Cardiac fibroblast (primary cell): ENCODE results near the gene SAMD7.

Source experiments
- DNase-seq, 2 donors: peaks; one replicate each; pipeline versions ENCODE4 v3.0.0 to v3.0.0-alpha.2; 2010; ENCODE audit warnings: low read depth in 2 of 2
- H3K4me3 ChIP-seq, 2 donors: replicated peaks in 1 of 2; 1 replicate in 1 of 2; 2 replicates in 1 of 2; pipeline ENCODE4 v1.5.1; 2011; ENCODE audit warnings: low read depth in 2 of 2, low read length in 2 of 2, mild to moderate bottlenecking in 2 of 2, moderate library complexity in 1 of 2
- TF ChIP-seq, protein P1 (sequence below): IDR thresholded peaks from one replicate; pipeline ENCODE4 v1.5.1; 2011; ENCODE audit warnings: low read depth, mild to moderate bottlenecking, low read length, inconsistent platforms

SAMD7 gene

GRCh38 chr3:169907476-169907875 lies 3.9 kb upstream of the SAMD7 start:
- no peak for DNase-seq
- TF ChIP-seq, protein P1, sequence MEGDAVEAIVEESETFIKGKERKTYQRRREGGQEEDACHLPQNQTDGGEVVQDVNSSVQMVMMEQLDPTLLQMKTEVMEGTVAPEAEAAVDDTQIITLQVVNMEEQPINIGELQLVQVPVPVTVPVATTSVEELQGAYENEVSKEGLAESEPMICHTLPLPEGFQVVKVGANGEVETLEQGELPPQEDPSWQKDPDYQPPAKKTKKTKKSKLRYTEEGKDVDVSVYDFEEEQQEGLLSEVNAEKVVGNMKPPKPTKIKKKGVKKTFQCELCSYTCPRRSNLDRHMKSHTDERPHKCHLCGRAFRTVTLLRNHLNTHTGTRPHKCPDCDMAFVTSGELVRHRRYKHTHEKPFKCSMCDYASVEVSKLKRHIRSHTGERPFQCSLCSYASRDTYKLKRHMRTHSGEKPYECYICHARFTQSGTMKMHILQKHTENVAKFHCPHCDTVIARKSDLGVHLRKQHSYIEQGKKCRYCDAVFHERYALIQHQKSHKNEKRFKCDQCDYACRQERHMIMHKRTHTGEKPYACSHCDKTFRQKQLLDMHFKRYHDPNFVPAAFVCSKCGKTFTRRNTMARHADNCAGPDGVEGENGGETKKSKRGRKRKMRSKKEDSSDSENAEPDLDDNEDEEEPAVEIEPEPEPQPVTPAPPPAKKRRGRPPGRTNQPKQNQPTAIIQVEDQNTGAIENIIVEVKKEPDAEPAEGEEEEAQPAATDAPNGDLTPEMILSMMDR, result no peak
- no peak overlapping the region for H3K4me3 ChIP-seq

GRCh38 chr3:169907944-169908343 lies 3.4 kb upstream of the SAMD7 start:
- TF ChIP-seq, protein P1, result no peak
- no peak for DNase-seq
- no peak overlapping the region for H3K4me3 ChIP-seq

- TF ChIP-seq, protein P1, result no peak
- no peak overlapping the region for H3K4me3 ChIP-seq
- no peak for DNase-seq
These were observed 2.0 kb downstream of the SAMD7 start for GRCh38 chr3:169913323-169913722.

DNA sequence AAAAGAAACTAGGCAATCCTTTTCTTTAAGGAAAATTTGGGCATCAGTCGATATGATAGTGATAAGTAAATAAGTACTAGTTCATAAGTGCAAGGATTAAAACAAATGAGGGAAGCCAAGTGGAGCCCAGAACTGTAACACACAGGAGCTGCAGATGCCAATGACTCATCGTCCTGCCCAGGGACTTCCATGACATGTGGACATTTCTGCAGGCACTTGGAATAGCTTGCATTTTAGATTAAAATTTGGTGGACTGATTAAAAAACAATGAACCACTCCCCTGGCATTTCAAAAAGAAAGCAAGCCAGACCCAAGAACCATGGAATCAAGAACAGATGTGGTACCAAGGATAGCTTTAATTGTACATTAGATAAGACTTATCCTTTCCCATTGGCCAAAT lies 2.9 kb downstream of the SAMD7 start:
- TF ChIP-seq, protein P1, result no peak

DNA sequence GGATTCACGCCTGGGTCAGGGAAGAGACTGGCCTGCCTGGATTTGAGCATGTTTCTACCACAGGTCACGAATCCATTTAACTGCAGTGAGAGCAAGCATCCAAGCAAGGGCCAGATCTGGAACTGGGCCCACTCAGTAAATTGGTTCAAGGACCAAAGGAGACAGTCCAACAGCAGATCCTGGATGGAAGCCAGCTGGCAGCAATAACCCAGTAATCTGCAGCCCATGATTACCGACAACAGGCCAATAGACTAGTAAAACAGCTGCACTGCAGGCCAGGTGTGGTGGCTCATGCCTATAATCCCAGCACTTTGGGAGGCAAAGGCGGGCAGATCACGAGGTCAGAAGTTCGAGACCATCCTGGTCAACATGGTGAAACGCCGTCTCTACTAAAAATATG lies 11.8 kb downstream of the SAMD7 start:
- H3K4me3 ChIP-seq, result no peak overlapping the region
- DNase-seq, result peak in 1 of 2 donors; percentile 74
- TF ChIP-seq, protein P1, result no peak

More for the DNA sequence above, 2.9 kb downstream of the SAMD7 start:
- DNase-seq, result peak; percentile 36 to 71
- H3K4me3 ChIP-seq, result no peak overlapping the region

DNA sequence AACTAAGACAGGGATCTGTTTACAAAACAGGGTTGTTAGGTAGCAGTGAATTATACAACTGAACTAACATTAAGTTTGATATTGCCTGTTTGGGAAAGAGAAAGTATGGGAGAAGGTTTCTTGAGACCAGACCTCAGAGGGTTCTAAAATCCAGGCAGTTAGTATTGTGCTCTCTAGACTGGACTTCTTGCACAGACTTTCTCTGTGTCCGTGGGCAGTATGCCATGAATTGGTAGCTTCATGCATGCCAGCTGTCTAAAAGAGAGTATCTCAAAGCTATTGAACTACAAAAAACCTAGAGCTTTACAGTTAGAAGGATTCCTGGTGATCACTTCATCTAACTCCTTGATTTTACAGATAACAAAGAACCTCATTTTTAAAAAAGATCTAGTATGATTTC lies 12.5 kb downstream of the SAMD7 start:
- H3K4me3 ChIP-seq, result no peak overlapping the region
- TF ChIP-seq, protein P1, result no peak
- DNase-seq, result no peak

DNA sequence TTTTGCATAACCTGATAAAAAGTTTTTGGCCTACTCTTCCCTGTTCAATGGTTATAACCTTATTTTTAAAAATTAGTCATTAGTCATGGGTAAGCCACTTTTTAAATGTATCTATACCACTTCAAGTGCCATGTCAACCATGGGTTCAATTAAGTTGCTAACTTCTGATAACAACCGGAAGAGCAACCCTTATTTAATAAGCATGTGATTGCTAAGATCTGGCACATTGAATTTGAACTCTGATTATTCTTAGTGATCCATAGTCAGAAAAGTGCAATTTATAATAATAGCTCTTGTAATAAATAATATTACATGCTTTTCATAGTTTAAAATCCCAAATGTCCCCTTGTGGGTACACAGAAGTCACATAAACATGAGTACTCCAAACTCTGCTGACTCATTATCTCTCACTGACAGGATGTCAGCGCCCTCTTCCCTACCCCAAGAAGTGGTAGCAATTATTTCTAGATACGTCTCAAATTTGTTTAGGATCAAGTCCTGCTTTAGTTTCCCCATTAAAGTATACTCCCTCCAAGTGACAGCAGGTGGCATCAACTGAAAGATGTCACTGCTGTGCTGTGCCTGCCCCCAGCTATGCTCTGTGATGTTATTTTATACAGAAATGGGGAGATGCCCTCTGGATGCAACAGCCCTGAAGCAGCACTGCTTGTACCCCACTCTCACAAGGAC lies 18.6 kb downstream of the SAMD7 start:
- no peak overlapping the region for H3K4me3 ChIP-seq
- TF ChIP-seq, protein P1, result no peak
- no peak for DNase-seq
